ENCODE results near the gene IL17RC.

Gene IL17RC

GRCh38 chr3:9970020-9970652 is 53.2 kb downstream of the IL17RC start:
- H3K27ac ChIP-seq, result peak overlapping the region; percentile 87
- TF ChIP-seq CTCF (conservative IDR thresholded peaks at IDR 0.05), result no peak

- no peak for TF ChIP-seq CTCF (conservative IDR thresholded peaks at IDR 0.05)
- no peak overlapping the region for H3K27ac ChIP-seq
These were observed 60.1 kb downstream of the IL17RC start for GRCh38 chr3:9976721-9977709.

- no peak overlapping the region for H3K27ac ChIP-seq
- no peak for TF ChIP-seq CTCF (conservative IDR thresholded peaks at IDR 0.05)
These were observed 61.9 kb downstream of the IL17RC start for GRCh38 chr3:9978710-9979305.

GRCh38 chr3:9980251-9980650 is 63.4 kb downstream of the IL17RC start:
- H3K27ac ChIP-seq, result no peak overlapping the region
- no peak for TF ChIP-seq CTCF (conservative IDR thresholded peaks at IDR 0.05)
